ENCODE results near the gene KIAA1549. TPM values are rescaled to one million over a fixed set of nuclear protein-coding genes. Genes with fewer than 3 reads are reported as not detected.

The KIAA1549 gene
- polyA plus RNA-seq, 2 of the 4 experiments (the other 2 are of a cell fraction), result 4.1 to 4.7 TPM

- Histone ChIP-seq H3K27ac (no peak overlapping the region), H3K4me2 (no peak overlapping the region), H3K4me3 (no peak overlapping the region), H3K9me3 (no peaks in the 10 kb centered on the region), H3K4me1 (peaks cover 7% of the 10 kb centered on the region; the same call in 1 of the 3 replicates)
- no peak for FAIRE-seq
- TF ChIP-seq ZNF302 (CRISPR knock-in tag; IDR thresholded peaks at IDR 0.05) (no peak), HES2 (IDR thresholded peaks at IDR 0.05) (no peak), HDAC2 (IDR thresholded peaks at IDR 0.05) (no peak), ZC3H11A (IDR thresholded peaks at IDR 0.05) (no peak), KDM1A (IDR thresholded peaks at IDR 0.05; ENCODE audit: low read depth) (no peak), REST (IDR thresholded peaks at IDR 0.05) (no peak), JUN (IDR thresholded peaks at IDR 0.05) (no peak), TFCP2L1 (CRISPR knock-in tag; IDR thresholded peaks at IDR 0.05) (no peak), CEBPB (IDR thresholded peaks at IDR 0.05) (no peak), CBX8 (IDR thresholded peaks at IDR 0.05) (no peak), FOXS1 (CRISPR knock-in tag; IDR thresholded peaks at IDR 0.05) (no peak), POLR2AphosphoS2 (conservative IDR thresholded peaks at IDR 0.05; ENCODE audit: low read length) (no peak), USF2 (IDR thresholded peaks at IDR 0.05) (no peak), EHMT2 (IDR thresholded peaks at IDR 0.05; ENCODE audit: low read depth) (no peak), TP53 (CRISPR knock-in tag; IDR thresholded peaks at IDR 0.05) (no peak), PHF8 (IDR thresholded peaks at IDR 0.05; ENCODE audit: borderline replicate concordance, low read depth) (no peak), ELK1 (IDR thresholded peaks at IDR 0.05; ENCODE audit: low read depth, low read length) (no peak), ATOH8 (CRISPR knock-in tag; IDR thresholded peaks at IDR 0.05; ENCODE audit: low read depth) (no peak)
- DNase-seq (ENCODE audit: low read depth in 1 of 2, low spot score in 1 of 2), result no peak
- CTCF ChIA-PET, result interaction anchor here (0.9 to 1.6 kb wide), 4 partner anchors 9 to 45 kb away, joined by 3 to 4 read pairs (median 3); no protein-coding TSS in a partner anchor
- no peak for ATAC-seq
- POLR2A ChIA-PET, result no interaction called here
- WGBS (ENCODE audit: missing lambda C conversion rate), result 93% methylated on average over 6 of the region's 6 CpGs
Observed at GRCh38 chr7:138952791-138953190, 28.4 kb downstream of the KIAA1549 start.

- FAIRE-seq (no peak), ATAC-seq (no peak), DNase-seq (ENCODE audit: low read depth in 1 of 2, low spot score in 1 of 2) (no peak)
- 91% methylated on average over 9 of the region's 9 CpGs for WGBS (ENCODE audit: missing lambda C conversion rate)
- no peaks in the 10 kb centered on the region for H3K9me3 ChIP-seq
- TF ChIP-seq HOXA7 (CRISPR knock-in tag; IDR thresholded peaks at IDR 0.05), result no peak
- no peak for TF ChIP-seq EP300 (IDR thresholded peaks at IDR 0.05)
- TF ChIP-seq CBX8 (IDR thresholded peaks at IDR 0.05), result no peak
- TF ChIP-seq PBX3 (IDR thresholded peaks at IDR 0.05), result no peak
- no peak for TF ChIP-seq SREBF2 (IDR thresholded peaks at IDR 0.05)
- TF ChIP-seq KDM1A (IDR thresholded peaks at IDR 0.05; ENCODE audit: low read depth), result no peak
- TF ChIP-seq ATOH8 (CRISPR knock-in tag; IDR thresholded peaks at IDR 0.05; ENCODE audit: low read depth), result no peak
- no peak for TF ChIP-seq ESRRA (IDR thresholded peaks at IDR 0.05; ENCODE audit: borderline replicate concordance, low read length)
- no peak for TF ChIP-seq ZSCAN20 (CRISPR knock-in tag; IDR thresholded peaks at IDR 0.05)
- no peak for TF ChIP-seq HDAC2 (IDR thresholded peaks at IDR 0.05)
- TF ChIP-seq BHLHE40 (IDR thresholded peaks at IDR 0.05; ENCODE audit: low read depth, low read length), result no peak
- TF ChIP-seq SMC3 (IDR thresholded peaks at IDR 0.05), result no peak
- no peak for TF ChIP-seq RCOR1 (IDR thresholded peaks at IDR 0.05; ENCODE audit: low read depth, low read length)
- TF ChIP-seq EHMT2 (IDR thresholded peaks at IDR 0.05; ENCODE audit: low read depth), result no peak
- TF ChIP-seq PHF8 (IDR thresholded peaks at IDR 0.05; ENCODE audit: borderline replicate concordance, low read depth), result no peak
- TF ChIP-seq MAX (IDR thresholded peaks at IDR 0.05), result no peak
- TF ChIP-seq NFE2L2 (conservative IDR thresholded peaks at IDR 0.05; ENCODE audit: low read length), result no peak
- TF ChIP-seq NR3C1 (IDR thresholded peaks at IDR 0.05), result no peak
- TF ChIP-seq TP53 (CRISPR knock-in tag; IDR thresholded peaks at IDR 0.05), result no peak
- no peak for TF ChIP-seq TFCP2L1 (CRISPR knock-in tag; IDR thresholded peaks at IDR 0.05)
- no peak overlapping the region for H3K4me2 ChIP-seq
- CTCF ChIA-PET, result interaction anchor here (0.9 to 1.6 kb wide), 2 partner anchors 8 to 44 kb away, joined by 3 read pairs; no protein-coding TSS in a partner anchor
- H3K4me3 ChIP-seq, result no peak overlapping the region
- no peak overlapping the region for H3K27ac ChIP-seq
- H3K4me1 ChIP-seq, result peaks cover 7% of the 10 kb centered on the region; the same call in 1 of the 3 replicates
- POLR2A ChIA-PET, result no interaction called here
Observed at GRCh38 chr7:138951953-138952352, 29.2 kb downstream of the KIAA1549 start.
